ENCODE results near the gene MAP3K10.

GRCh38 chr19:40249201-40249600, 58.0 kb downstream of the MAP3K10 start:
- no peak for TF ChIP-seq TOE1 (IDR thresholded peaks at IDR 0.05; ENCODE audit: borderline replicate concordance)
- no peak for TF ChIP-seq TOE1 (CRISPR knock-in tag; IDR thresholded peaks at IDR 0.05; ENCODE audit: borderline replicate concordance, low read depth)
- TF ChIP-seq, protein P1, sequence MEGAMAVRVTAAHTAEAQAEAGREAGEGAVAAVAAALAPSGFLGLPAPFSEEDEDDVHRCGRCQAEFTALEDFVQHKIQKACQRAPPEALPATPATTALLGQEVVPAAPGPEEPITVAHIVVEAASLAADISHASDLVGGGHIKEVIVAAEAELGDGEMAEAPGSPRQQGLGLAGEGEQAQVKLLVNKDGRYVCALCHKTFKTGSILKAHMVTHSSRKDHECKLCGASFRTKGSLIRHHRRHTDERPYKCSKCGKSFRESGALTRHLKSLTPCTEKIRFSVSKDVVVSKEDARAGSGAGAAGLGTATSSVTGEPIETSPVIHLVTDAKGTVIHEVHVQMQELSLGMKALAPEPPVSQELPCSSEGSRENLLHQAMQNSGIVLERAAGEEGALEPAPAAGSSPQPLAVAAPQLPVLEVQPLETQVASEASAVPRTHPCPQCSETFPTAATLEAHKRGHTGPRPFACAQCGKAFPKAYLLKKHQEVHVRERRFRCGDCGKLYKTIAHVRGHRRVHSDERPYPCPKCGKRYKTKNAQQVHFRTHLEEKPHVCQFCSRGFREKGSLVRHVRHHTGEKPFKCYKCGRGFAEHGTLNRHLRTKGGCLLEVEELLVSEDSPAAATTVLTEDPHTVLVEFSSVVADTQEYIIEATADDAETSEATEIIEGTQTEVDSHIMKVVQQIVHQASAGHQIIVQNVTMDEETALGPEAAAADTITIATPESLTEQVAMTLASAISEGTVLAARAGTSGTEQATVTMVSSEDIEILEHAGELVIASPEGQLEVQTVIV (CRISPR knock-in tag; IDR thresholded peaks at IDR 0.05; ENCODE audit: borderline replicate concordance) = no peak
- no peak for TF ChIP-seq HNRNPH1 (optimal IDR thresholded peaks at IDR 0.05; ENCODE audit: low read depth, low read length)
- TF ChIP-seq CTCF (IDR thresholded peaks at IDR 0.05 in 2 of 3, conservative IDR thresholded peaks at IDR 0.05 in 1 of 3; ENCODE audit: insufficient read depth in 2 of 3, low read depth in 1 of 3, low read length in 3 of 3) = no peak
- no peak for TF ChIP-seq KDM1A (IDR thresholded peaks at IDR 0.05)
- TF ChIP-seq MYBL2 (IDR thresholded peaks at IDR 0.05; ENCODE audit: low read depth) = no peak
- TF ChIP-seq MYBL2 (CRISPR knock-in tag; IDR thresholded peaks at IDR 0.05; ENCODE audit: borderline replicate concordance) = no peak
- no peak for TF ChIP-seq ETS2 (tag; IDR thresholded peaks at IDR 0.05; ENCODE audit: borderline replicate concordance, poor library complexity, severe bottlenecking)

Data from K562 (cell line).